Right kidney (tissue), 1 donor: ENCODE results near the gene VMP1.
"Not testable (repeated sequence)": the region's sequence is repeated elsewhere in the genome, so short reads cannot be mapped to it uniquely, and the experiment has no call there.

ENCODE experiments used
- DNase-seq: peaks from one replicate; pipeline ENCODE4 v3.0.0-alpha.2; 2016

VMP1 gene

GRCh38 chr17:59859444-59860025 lies 152.1 kb downstream of the VMP1 start:
- DNase-seq: no peak

GRCh38 chr17:59863616-59864015 lies 156.2 kb downstream of the VMP1 start:
- no peak for DNase-seq

- DNase-seq: no peak
These were observed 162.4 kb downstream of the VMP1 start for GRCh38 chr17:59869941-59870218.

DNA sequence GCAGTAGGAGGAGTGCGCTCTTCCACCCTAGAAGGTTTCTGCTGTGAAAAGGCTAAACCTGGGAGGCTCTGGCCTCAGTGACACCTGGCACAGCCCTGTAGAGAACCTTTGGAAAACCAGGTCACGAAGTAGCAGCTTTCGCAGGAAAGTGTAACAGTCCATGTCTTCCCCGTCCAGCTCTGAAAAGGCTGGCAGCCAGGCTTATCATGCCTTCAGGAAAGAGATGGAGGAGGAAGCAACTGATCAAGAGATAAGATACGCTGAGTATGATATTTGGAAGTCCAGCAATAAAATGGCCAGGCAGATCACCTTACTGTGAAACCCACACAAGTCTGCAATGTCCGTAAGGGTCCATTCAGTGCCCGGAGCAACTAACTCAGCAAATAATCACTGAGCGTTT lies 163.0 kb downstream of the VMP1 start:
- no peak for DNase-seq

DNA sequence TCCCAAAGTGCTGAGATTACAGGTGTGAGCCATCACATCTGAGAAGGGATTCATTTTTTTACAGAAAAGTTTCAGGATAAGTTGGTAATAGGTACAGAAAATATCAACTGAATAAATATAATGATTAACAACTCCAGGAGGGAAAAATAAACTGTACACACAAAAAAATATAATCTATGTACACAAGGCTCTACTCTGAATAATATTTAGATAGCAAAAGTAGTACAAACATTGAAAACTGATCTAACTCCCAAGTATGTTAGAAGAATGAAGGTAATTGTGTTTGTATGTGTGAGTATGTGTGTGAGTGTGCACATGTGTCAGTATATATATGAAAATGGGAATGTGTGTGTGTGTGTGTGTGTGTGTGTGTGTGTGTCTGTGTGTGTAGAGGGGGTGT lies 164.9 kb downstream of the VMP1 start:
- DNase-seq: no peak

DNA sequence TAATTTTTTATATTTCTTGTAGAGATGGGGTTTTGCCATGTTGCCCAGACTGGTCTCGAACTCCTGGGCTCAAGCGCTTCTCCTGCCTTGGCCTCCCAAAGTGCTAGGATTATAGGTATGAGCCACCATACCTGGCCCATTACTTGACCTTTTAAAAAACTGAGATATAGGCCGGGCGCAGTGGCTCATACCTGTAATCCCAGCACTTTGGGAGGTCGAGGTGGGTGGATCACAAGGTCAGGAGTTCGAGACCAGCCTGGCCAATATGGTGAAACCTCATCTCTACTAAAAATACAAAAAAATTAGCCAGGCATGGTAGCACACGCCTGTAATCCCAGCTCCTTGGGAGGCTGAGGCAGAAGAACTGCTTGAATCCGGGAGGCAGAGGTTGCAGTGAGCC lies 166.0 kb downstream of the VMP1 start:
- DNase-seq: not testable (repeated sequence)

DNA sequence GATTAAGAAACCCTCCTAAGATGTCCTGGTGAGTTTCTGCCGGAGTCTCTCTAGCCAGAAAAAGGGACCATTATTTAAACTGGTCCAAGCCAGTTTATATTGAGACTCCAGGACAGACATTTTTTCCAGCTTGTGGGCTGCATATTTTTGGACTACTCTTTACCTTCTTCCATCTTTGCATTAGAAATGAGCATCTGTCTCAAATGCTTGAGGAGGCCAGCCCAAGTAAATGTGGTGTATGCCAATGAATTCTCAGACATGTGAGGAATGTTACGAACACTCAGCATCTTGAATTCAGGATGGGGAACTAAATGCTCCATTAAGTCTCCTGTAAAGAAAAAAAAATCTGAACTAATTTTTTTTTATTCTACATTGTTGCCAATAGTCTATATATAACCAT lies 166.9 kb downstream of the VMP1 start:
- no peak for DNase-seq

GRCh38 chr17:59876107-59876506 lies 168.7 kb downstream of the VMP1 start:
- DNase-seq: no peak

DNA sequence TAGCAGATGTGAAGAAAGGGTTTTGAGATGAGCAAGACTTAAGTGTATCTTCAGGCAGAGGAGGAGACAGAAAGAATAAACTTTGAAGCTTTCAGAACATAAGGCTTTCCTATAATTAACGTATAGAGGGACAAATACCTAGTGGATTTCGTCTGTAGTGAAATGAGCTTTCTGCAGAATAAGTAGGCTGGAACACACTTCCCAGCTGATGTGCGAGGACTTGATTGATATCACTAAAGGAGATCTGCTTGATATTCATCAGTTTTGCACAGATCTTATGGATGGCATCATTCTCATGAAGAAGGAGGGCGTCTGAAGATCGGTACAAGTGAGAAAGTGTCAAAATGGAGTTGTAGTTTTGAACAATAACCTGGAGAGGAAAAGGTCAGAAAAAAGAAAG lies 170.5 kb downstream of the VMP1 start:
- no peak for DNase-seq

- no peak for DNase-seq
These were observed 171.2 kb downstream of the VMP1 start for GRCh38 chr17:59878624-59879023.

DNA sequence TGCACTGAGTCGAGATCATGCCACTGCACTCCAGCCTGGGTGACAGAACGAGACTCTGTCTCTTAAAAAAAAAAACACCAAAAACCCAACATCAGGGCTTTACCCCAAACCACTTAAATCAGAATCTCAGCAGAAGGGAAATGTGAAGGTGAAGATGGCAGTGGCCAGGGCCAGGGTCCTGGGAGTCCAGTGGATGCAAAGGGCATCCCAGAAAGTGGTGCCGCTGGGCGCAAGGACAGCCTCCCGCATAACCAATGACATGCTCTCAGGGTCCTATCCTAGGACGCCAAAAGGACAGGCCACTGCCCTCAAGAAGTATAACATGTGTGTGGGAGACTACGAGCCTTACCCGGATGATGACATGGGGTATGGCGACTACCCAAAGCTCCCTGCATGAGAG lies 177.4 kb downstream of the VMP1 start:
- no peak for DNase-seq

- no peak for DNase-seq
These were observed 180.8 kb downstream of the VMP1 start for GRCh38 chr17:59888145-59888750.

- DNase-seq: no peak
These were observed 183.3 kb downstream of the VMP1 start for GRCh38 chr17:59890720-59891119.
